ENCODE measurements around the gene YES1. TPM values are rescaled to one million over a fixed set of nuclear protein-coding genes. Genes with fewer than 3 reads are reported as not detected.
"Not testable (repeated sequence)": the region's sequence is repeated elsewhere in the genome, so short reads cannot be mapped to it uniquely, and the experiment has no call there.

YES1 gene
- polyA plus RNA-seq, 1 experiment, result 11.3 TPM

GRCh38 chr18:686339-687111 lies 125.5 kb downstream of the YES1 start:
- POLR2A ChIA-PET, result no interaction called here
- DNase-seq (ENCODE audit: low read depth), result no peak
- CTCF ChIA-PET, result interaction anchor here (0.9 to 1.4 kb wide), 3 partner anchors 12 to 61 kb away, joined by 3 to 4 read pairs (median 3); no protein-coding TSS in a partner anchor

GRCh38 chr18:685438-685837 lies 126.6 kb downstream of the YES1 start:
- ChIA-PET POLR2A (no interaction called here), CTCF (interaction anchor here (0.6 kb wide), 1 partner anchor 10 kb away, joined by 3 read pairs; no protein-coding TSS in a partner anchor)
- H3K27me3 ChIP-seq (ENCODE audit: control insufficient read depth, insufficient read depth, low read length), result no peaks in the 10 kb centered on the region
- no peak overlapping the region for H3K4me3 ChIP-seq (ENCODE audit: low read depth, low read length)
- peaks cover 10% of the 10 kb centered on the region for H3K36me3 ChIP-seq (ENCODE audit: control insufficient read depth, insufficient read depth, low read length)
- no peak for DNase-seq (ENCODE audit: low read depth)
- no peak for TF ChIP-seq CTCF (IDR thresholded peaks at IDR 0.05; ENCODE audit: insufficient read depth, low read depth, low read length)

More at GRCh38 chr18:686339-687111, 125.5 kb downstream of the YES1 start:
- no peak for TF ChIP-seq CTCF (IDR thresholded peaks at IDR 0.05; ENCODE audit: insufficient read depth, low read depth, low read length)
- no peaks in the 10 kb centered on the region for H3K27me3 ChIP-seq (ENCODE audit: control insufficient read depth, insufficient read depth, low read length)
- H3K36me3 ChIP-seq (ENCODE audit: control insufficient read depth, insufficient read depth, low read length), result peaks cover 10% of the 10 kb centered on the region
- H3K4me3 ChIP-seq (ENCODE audit: low read depth, low read length), result no peak overlapping the region

GRCh38 chr18:683531-683930 lies 128.5 kb downstream of the YES1 start:
- H3K36me3 ChIP-seq (ENCODE audit: control insufficient read depth, insufficient read depth, low read length), result peaks cover 5% of the 10 kb centered on the region; the same call in 1 of the 2 replicates
- H3K4me3 ChIP-seq (ENCODE audit: low read depth, low read length), result no peak overlapping the region
- ChIA-PET POLR2A (no interaction called here), CTCF (interaction anchor here (1.4 to 2.2 kb wide), 2 partner anchors 9 to 59 kb away, joined by 3 to 6 read pairs; no protein-coding TSS in a partner anchor)
- TF ChIP-seq CTCF (IDR thresholded peaks at IDR 0.05; ENCODE audit: insufficient read depth, low read depth, low read length), result no peak
- H3K27me3 ChIP-seq (ENCODE audit: control insufficient read depth, insufficient read depth, low read length), result no peaks in the 10 kb centered on the region
- no peak for DNase-seq (ENCODE audit: low read depth)

- Histone ChIP-seq H3K36me3 (ENCODE audit: control insufficient read depth, insufficient read depth, low read length) (peaks cover 4% of the 10 kb centered on the region), H3K27me3 (ENCODE audit: control insufficient read depth, insufficient read depth, low read length) (no peaks in the 10 kb centered on the region), H3K4me3 (ENCODE audit: low read depth, low read length) (no peak overlapping the region)
- no peak for DNase-seq (ENCODE audit: low read depth)
- ChIA-PET POLR2A (no interaction called here), CTCF (interaction anchor here (1.4 to 2.2 kb wide), 2 partner anchors 10 to 59 kb away, joined by 3 to 6 read pairs; no protein-coding TSS in a partner anchor)
- TF ChIP-seq CTCF (IDR thresholded peaks at IDR 0.05; ENCODE audit: insufficient read depth, low read depth, low read length), result no peak
Observed at GRCh38 chr18:682833-683232, 129.2 kb downstream of the YES1 start.

- CTCF ChIA-PET, result interaction anchor here (2.2 kb wide), 1 partner anchor 58 kb away, joined by 6 read pairs; no protein-coding TSS in a partner anchor
- POLR2A ChIA-PET; H3K4me3 ChIP-seq (ENCODE audit: low read depth, low read length); H3K27me3 ChIP-seq (ENCODE audit: control insufficient read depth, insufficient read depth, low read length); H3K36me3 ChIP-seq (ENCODE audit: control insufficient read depth, insufficient read depth, low read length); DNase-seq (ENCODE audit: low read depth): not testable (repeated sequence)
Observed at GRCh38 chr18:682416-682815, 129.6 kb downstream of the YES1 start.

Measured in BJ (cell line).